ENCODE results near the gene AOC2.

- TF ChIP-seq CTCF (IDR thresholded peaks at IDR 0.05; ENCODE audit: low read depth, low read length, missing input control): no peak
- peak in 1 of 2 donors; percentile 86 for TF ChIP-seq JUND (IDR thresholded peaks at IDR 0.05)
- TF ChIP-seq ATF3 (IDR thresholded peaks at IDR 0.05): peak; percentile 47
- peak; percentile 91 for TF ChIP-seq MAX (IDR thresholded peaks at IDR 0.05)
- TF ChIP-seq NR2F2 (IDR thresholded peaks at IDR 0.05): peak; percentile 59
- TF ChIP-seq TAF1 (conservative IDR thresholded peaks at IDR 0.05): peak; percentile 10
- peak; percentile 85 for TF ChIP-seq REST (IDR thresholded peaks at IDR 0.05)
- peak; percentile 90 for TF ChIP-seq YY1 (IDR thresholded peaks at IDR 0.05)
These were observed 50.2 kb downstream of the AOC2 start for GRCh38 chr17:42894283-42895184.

Data from liver (tissue), 3 donors.